GM23338 (cell line): ENCODE data around the gene HBS1L. TPM values are rescaled to one million over a fixed set of nuclear protein-coding genes. Genes with fewer than 3 reads are reported as not detected.

Source experiments
- ATAC-seq: fragments of 200-7000 bp; cut with Tn5 transposase; 3 replicates; pipeline ENCODE4 v1.9.1; 2020
- DNase-seq: peaks from one replicate; pipeline ENCODE4 v3.0.0-alpha.2; 2015; ENCODE audit warnings: low spot score
- H2AFZ ChIP-seq: fragments of 200-600 bp; sonication (generic); 2 replicates; pipeline ENCODE4 v1.8.0; 2016; ENCODE audit warnings: antibody characterized with exemption, mild to moderate bottlenecking, moderate library complexity
- H3F3A ChIP-seq: fragments of 200-600 bp; sonication (generic); replicated peaks from 2 replicates; pipeline ENCODE4 v1.8.0; 2017; ENCODE audit warnings: antibody characterized with exemption, mixed run types, low read depth
- H3K27ac ChIP-seq: fragments of 200-600 bp; sonication (generic); 2 replicates; pipeline ENCODE4 v1.6.1; 2016; ENCODE audit warnings: low read depth
- H3K27me3 ChIP-seq: fragments of 200-600 bp; sonication (generic); 2 replicates; pipeline ENCODE4 v1.8.0; 2016; ENCODE audit warnings: mild to moderate bottlenecking, mixed run types, moderate library complexity; ENCODE audit not compliant: insufficient read depth
- H3K36me3 ChIP-seq: fragments of 200-600 bp; sonication (generic); 2 replicates; pipeline ENCODE4 v1.8.0; 2016; ENCODE audit warnings: mild to moderate bottlenecking; ENCODE audit not compliant: insufficient read depth
- H3K4me1 ChIP-seq: fragments of 200-600 bp; sonication (generic); 2 replicates; pipeline ENCODE4 v1.8.0; 2016; ENCODE audit warnings: mild to moderate bottlenecking, moderate library complexity; ENCODE audit not compliant: insufficient read depth
- H3K4me2 ChIP-seq: fragments of 200-600 bp; sonication (generic); 2 replicates; pipeline ENCODE4 v1.7.1; 2017; ENCODE audit warnings: mixed run types
- H3K4me3 ChIP-seq: fragments of 200-600 bp; sonication (generic); 2 replicates; pipeline ENCODE4 v1.6.1; 2016; ENCODE audit warnings: mixed run types
- H3K79me2 ChIP-seq: fragments of 200-600 bp; sonication (generic); replicated peaks from 2 replicates; pipeline ENCODE4 v1.8.0; 2017; ENCODE audit warnings: mild to moderate bottlenecking; ENCODE audit not compliant: insufficient read depth
- H3K9me2 ChIP-seq: fragments of 200-600 bp; sonication (generic); 2 replicates; pipeline ENCODE4 v1.8.0; 2017; ENCODE audit not compliant: insufficient read depth
- H4K20me1 ChIP-seq: fragments of 200-600 bp; sonication (generic); replicated peaks from 2 replicates; pipeline ENCODE4 v1.8.0; 2017; ENCODE audit warnings: mild to moderate bottlenecking; ENCODE audit not compliant: insufficient read depth
- H3K27ac Mint-ChIP-seq: 2 replicates; pipeline ENCODE4 v1.8.0; 2020; ENCODE audit warnings: inconsistent platforms, mild to moderate bottlenecking, moderate library complexity, mixed read lengths
- H3K27me3 Mint-ChIP-seq: 3 replicates; pipeline ENCODE4 v1.8.0; 2022; ENCODE audit warnings: low read depth, mild to moderate bottlenecking, moderate library complexity, mixed read lengths, inconsistent platforms; ENCODE audit not compliant: insufficient read depth, poor library complexity
- H3K36me3 Mint-ChIP-seq: 3 replicates; pipeline ENCODE4 v1.8.0; 2021; ENCODE audit warnings: low read depth, mild to moderate bottlenecking, inconsistent platforms, moderate library complexity, mixed read lengths
- H3K4me1 Mint-ChIP-seq: 3 replicates; pipeline ENCODE4 v1.8.0; 2020; ENCODE audit warnings: mild to moderate bottlenecking, inconsistent platforms, mixed read lengths
- H3K4me3 Mint-ChIP-seq: 3 replicates; pipeline ENCODE4 v1.8.0; 2021; ENCODE audit warnings: moderate library complexity, mild to moderate bottlenecking, inconsistent platforms, mixed read lengths
- H3K9me3 Mint-ChIP-seq: 3 replicates; pipeline ENCODE4 v1.8.0; 2020; ENCODE audit warnings: moderate library complexity, mild to moderate bottlenecking, inconsistent platforms, mixed read lengths
- CREB1 ChIP-seq: fragments of 250-450 bp; sonication (Bioruptor Pico); IDR thresholded peaks from 2 replicates; pipeline ENCODE4 v1.5.0; 2020; ENCODE audit warnings: low read depth, mild to moderate bottlenecking, moderate library complexity
- CTCF ChIP-seq, 2 experiments: fragments of 200-600 bp in 1 of 2; sonication (generic) in 1 of 2; conservative IDR thresholded peaks; 2 replicates each; pipeline versions ENCODE4 v1.5.1 to v1.6.1; 2016 to 2017; ENCODE audit warnings: antibody characterized with exemption in 2 of 2, low read depth in 2 of 2, mild to moderate bottlenecking in 2 of 2, moderate library complexity in 1 of 2
- ETS1 ChIP-seq: IDR thresholded peaks from 2 replicates; pipeline ENCODE4 v1.6.1; 2016; ENCODE audit warnings: antibody characterized with exemption
- EZH2 ChIP-seq: fragments of 200-600 bp; sonication (generic); IDR thresholded peaks from one replicate; pipeline ENCODE4 v1.8.0; 2017; ENCODE audit warnings: antibody characterized with exemption, mild to moderate bottlenecking, low read depth; ENCODE audit not compliant: unreplicated experiment
- EZH2phosphoT487 ChIP-seq: fragments of 200-600 bp; sonication (generic); IDR thresholded peaks from one replicate; pipeline ENCODE4 v1.8.1; 2018; ENCODE audit warnings: antibody characterized with exemption; ENCODE audit not compliant: unreplicated experiment
- JUNB ChIP-seq: IDR thresholded peaks from one replicate; pipeline ENCODE4 v1.6.1; 2016; ENCODE audit warnings: antibody characterized with exemption; ENCODE audit not compliant: unreplicated experiment
- NANOG ChIP-seq: IDR thresholded peaks from 2 replicates; pipeline ENCODE4 v1.6.1; 2016; ENCODE audit warnings: antibody characterized with exemption, borderline replicate concordance
- POLR2AphosphoS5 ChIP-seq: IDR thresholded peaks from 2 replicates; pipeline ENCODE4 v1.6.1; 2016; ENCODE audit warnings: antibody characterized with exemption, low read depth
- REST ChIP-seq: IDR thresholded peaks from one replicate; pipeline ENCODE4 v1.6.1; 2018; ENCODE audit warnings: antibody characterized with exemption; ENCODE audit not compliant: unreplicated experiment
- STAT1 ChIP-seq: IDR thresholded peaks from one replicate; pipeline ENCODE4 v1.6.1; 2016; ENCODE audit warnings: antibody characterized with exemption; ENCODE audit not compliant: unreplicated experiment
- ZNF114 ChIP-seq: fragments of 250-450 bp; sonication (Bioruptor Pico); IDR thresholded peaks from 2 replicates; pipeline ENCODE4 v1.5.0; 2020; ENCODE audit warnings: mild to moderate bottlenecking, moderate library complexity
- ZNF331 ChIP-seq: fragments of 250-450 bp; sonication (Bioruptor Pico); IDR thresholded peaks from 2 replicates; pipeline ENCODE4 v1.5.0; 2020; ENCODE audit warnings: low read depth, mild to moderate bottlenecking, moderate library complexity
- ZNF462 ChIP-seq: fragments of 250-450 bp; sonication (Bioruptor Pico); IDR thresholded peaks from 2 replicates; pipeline ENCODE4 v1.5.0; 2020; ENCODE audit warnings: mild to moderate bottlenecking, moderate library complexity
- polyA plus RNA-seq: library from polyadenylated mRNA; unstranded; fragments of >200 nt; fragmentation: Nextera tagmentation; extraction: Ambion mirVana; gene quantifications from 2 replicates; pipeline ENCODE4 v1.2.1, GENCODE V29; 2016
- total RNA-seq: library from RNA; depleted of rRNA; stranded (reverse); fragments of >200 nt; shearing (Covaris generic); gene quantifications from 2 replicates; pipeline ENCODE4 v1.2.3, GENCODE V29; 2014

Gene HBS1L
- total and polyA plus RNA-seq, 2 experiments from 2014 or later, result 59.9 to 94.1 TPM

DNA sequence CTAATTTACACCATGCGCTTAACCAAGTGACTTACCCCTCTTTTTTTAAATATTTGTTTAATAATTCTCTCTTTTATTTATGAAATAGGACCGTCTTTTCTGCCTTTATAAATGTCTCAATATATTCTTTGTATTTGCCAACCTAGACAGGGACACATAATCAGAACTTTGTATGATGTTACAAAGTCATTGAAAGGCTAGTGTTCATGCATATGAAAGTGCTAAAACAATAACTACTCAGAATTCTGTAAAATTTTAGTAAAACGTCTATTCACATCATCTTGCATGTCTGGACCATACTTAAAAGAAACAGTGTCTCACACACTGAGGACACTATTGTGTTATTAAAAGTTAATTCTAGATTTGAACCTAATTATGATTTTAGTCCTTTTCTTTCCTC is 41.1 kb upstream of the HBS1L start:
- Mint-ChIP-seq H3K4me3 (no peak overlapping the region), H3K27me3 (peaks cover 6% of the 10 kb centered on the region), H3K36me3 (no peaks in the 10 kb centered on the region), H3K9me3 (no peaks in the 10 kb centered on the region), H3K4me1 (no peaks in the 10 kb centered on the region), H3K27ac (no peak overlapping the region)
- Histone ChIP-seq H3K4me2 (no peak overlapping the region), H4K20me1 (no peaks in the 10 kb centered on the region), H3K27me3 (no peaks in the 10 kb centered on the region), H3K79me2 (no peaks in the 10 kb centered on the region), H3K4me3 (no peak overlapping the region), H3F3A (no peaks in the 10 kb centered on the region), H3K27ac (no peak overlapping the region), H3K9me2 (no peaks in the 10 kb centered on the region), H3K4me1 (no peaks in the 10 kb centered on the region), H3K36me3 (no peaks in the 10 kb centered on the region), H2AFZ (no peak overlapping the region)
- TF ChIP-seq ETS1 (no peak), POLR2AphosphoS5 (no peak), CREB1 (no peak), JUNB (no peak), ZNF462 (CRISPR knock-in tag) (no peak), REST (no peak), EZH2phosphoT487 (no peak), CTCF (conservative IDR thresholded peaks at IDR 0.05; ENCODE audit: low read depth in 2 of 2) (no peak), ZNF331 (CRISPR knock-in tag) (no peak), EZH2 (no peak), NANOG (no peak), ZNF114 (CRISPR knock-in tag) (no peak), STAT1 (no peak)
- DNase-seq (no peak), ATAC-seq (no peak)
